Neural progenitor cell (in vitro differentiated cells): ENCODE data around the gene TMEM106B. TPM values are rescaled to one million over a fixed set of nuclear protein-coding genes. Genes with fewer than 3 reads are reported as not detected.

ENCODE experiments used
- DNase-seq: peaks from one replicate; pipeline ENCODE4 v3.0.0-alpha.2; 2016; ENCODE audit warnings: low spot score
- H2AFZ ChIP-seq: fragments of 200-600 bp; sonication (generic); replicated peaks from 2 replicates; pipeline ENCODE4 v1.6.1; 2016; ENCODE audit warnings: antibody characterized with exemption
- H3F3A ChIP-seq: fragments of 200-600 bp; sonication (generic); 2 replicates; pipeline ENCODE4 v1.6.1; 2016; ENCODE audit warnings: antibody characterized with exemption, low read depth
- H3K27ac ChIP-seq: fragments of 200-600 bp; sonication (generic); 2 replicates; pipeline ENCODE4 v1.5.1; 2016; ENCODE audit warnings: mild to moderate bottlenecking
- H3K27me3 ChIP-seq: fragments of 200-600 bp; sonication (generic); 2 replicates; pipeline ENCODE4 v1.6.1; 2016; ENCODE audit warnings: mild to moderate bottlenecking, moderate library complexity
- H3K36me3 ChIP-seq: fragments of 200-600 bp; sonication (generic); 2 replicates; pipeline ENCODE4 v1.5.1; 2016
- H3K4me1 ChIP-seq: fragments of 200-600 bp; sonication (generic); 2 replicates; pipeline ENCODE4 v1.6.1; 2016; ENCODE audit warnings: mixed run types
- H3K4me2 ChIP-seq: fragments of 200-600 bp; sonication (generic); 2 replicates; pipeline ENCODE4 v1.6.1; 2016
- H3K4me3 ChIP-seq: fragments of 200-600 bp; sonication (generic); 2 replicates; pipeline ENCODE4 v1.5.1; 2016
- H3K79me2 ChIP-seq: fragments of 200-600 bp; sonication (generic); 2 replicates; pipeline ENCODE4 v1.6.1; 2016; ENCODE audit warnings: low read depth
- H3K9ac ChIP-seq: fragments of 200-600 bp; sonication (generic); 2 replicates; pipeline ENCODE4 v1.6.1; 2016
- H3K9me3 ChIP-seq: fragments of 200-600 bp; sonication (generic); 2 replicates; pipeline ENCODE4 v1.5.1; 2016; ENCODE audit warnings: low read depth
- H4K20me1 ChIP-seq: fragments of 200-600 bp; sonication (generic); 2 replicates; pipeline ENCODE4 v1.6.1; 2016; ENCODE audit warnings: low read depth
- H3K27ac Mint-ChIP-seq: 3 replicates; pipeline ENCODE4 v1.8.0; 2021; ENCODE audit warnings: mixed read lengths
- H3K27me3 Mint-ChIP-seq: 2 replicates; pipeline ENCODE4 v1.8.0; 2022; ENCODE audit warnings: low read depth, mild to moderate bottlenecking, inconsistent platforms, moderate library complexity, mixed read lengths; ENCODE audit not compliant: insufficient read depth
- H3K36me3 Mint-ChIP-seq: 3 replicates; pipeline ENCODE4 v1.8.0; 2021; ENCODE audit warnings: mixed read lengths
- H3K4me1 Mint-ChIP-seq: 3 replicates; pipeline ENCODE4 v1.8.0; 2021; ENCODE audit warnings: mixed read lengths
- H3K4me3 Mint-ChIP-seq: 3 replicates; pipeline ENCODE4 v1.8.0; 2021; ENCODE audit warnings: mild to moderate bottlenecking, moderate library complexity, mixed read lengths
- H3K9me3 Mint-ChIP-seq: 3 replicates; pipeline ENCODE4 v1.8.0; 2020; ENCODE audit warnings: mixed read lengths
- CTCF ChIP-seq: fragments of 200-600 bp; sonication (generic); IDR thresholded peaks from 2 replicates; pipeline ENCODE4 v1.5.1; 2017; ENCODE audit warnings: antibody characterized with exemption, mild to moderate bottlenecking
- EZH2 ChIP-seq: fragments of 200-600 bp; sonication (generic); IDR thresholded peaks from 2 replicates; pipeline ENCODE4 v1.6.1; 2017; ENCODE audit warnings: antibody characterized with exemption, mild to moderate bottlenecking, moderate library complexity
- EZH2phosphoT487 ChIP-seq: fragments of 200-600 bp; sonication (generic); IDR thresholded peaks from 2 replicates; pipeline ENCODE4 v1.6.1; 2017; ENCODE audit warnings: antibody characterized with exemption
- total RNA-seq: library from RNA; depleted of rRNA; stranded (reverse); fragments of >200 nt; gene quantifications from 2 replicates; pipeline ENCODE4 v1.2.3, GENCODE V29; 2015; ENCODE audit warnings: low replicate concordance

Gene TMEM106B
- total RNA-seq, 1 donor from 2014 or later: 96.5 TPM

- no peak overlapping the region for H3K4me2 ChIP-seq
- no peaks in the 10 kb centered on the region for H3K36me3 ChIP-seq
- H3K27ac ChIP-seq: no peak overlapping the region
- Mint-ChIP-seq H3K27me3 (peaks cover 2% of the 10 kb centered on the region), H3K9me3 (peaks cover under 1% of the 10 kb centered on the region), H3K36me3 (no peaks in the 10 kb centered on the region), H3K27ac (no peak overlapping the region), H3K4me3 (no peak overlapping the region), H3K4me1 (no peaks in the 10 kb centered on the region)
- H3K79me2 ChIP-seq: no peaks in the 10 kb centered on the region
- no peak overlapping the region for H2AFZ ChIP-seq
- H3K4me1 ChIP-seq: no peaks in the 10 kb centered on the region
- H3K9ac ChIP-seq: no peak overlapping the region
- no peaks in the 10 kb centered on the region for H3K27me3 ChIP-seq
- H3K9me3 ChIP-seq: no peaks in the 10 kb centered on the region
- DNase-seq: no peak
- no peaks in the 10 kb centered on the region for H3F3A ChIP-seq
- TF ChIP-seq CTCF (no peak), EZH2 (no peak), EZH2phosphoT487 (no peak)
- H3K4me3 ChIP-seq: no peak overlapping the region
- no peaks in the 10 kb centered on the region for H4K20me1 ChIP-seq
Measured at GRCh38 chr7:12173671-12174070, 37.4 kb upstream of the TMEM106B start.

GRCh38 chr7:12174931-12175330 lies 36.2 kb upstream of the TMEM106B start:
- Mint-ChIP-seq H3K36me3 (no peaks in the 10 kb centered on the region), H3K27ac (no peak overlapping the region), H3K4me1 (no peaks in the 10 kb centered on the region), H3K9me3 (no peaks in the 10 kb centered on the region), H3K27me3 (peaks cover under 1% of the 10 kb centered on the region), H3K4me3 (no peak overlapping the region)
- H2AFZ ChIP-seq: no peak overlapping the region
- TF ChIP-seq EZH2phosphoT487 (no peak), EZH2 (no peak), CTCF (no peak)
- no peak overlapping the region for H3K4me2 ChIP-seq
- H3K36me3 ChIP-seq: no peaks in the 10 kb centered on the region
- no peaks in the 10 kb centered on the region for H4K20me1 ChIP-seq
- no peak overlapping the region for H3K27ac ChIP-seq
- no peaks in the 10 kb centered on the region for H3K79me2 ChIP-seq
- H3K9me3 ChIP-seq: no peaks in the 10 kb centered on the region
- H3K4me1 ChIP-seq: no peaks in the 10 kb centered on the region
- no peak for DNase-seq
- H3K9ac ChIP-seq: no peak overlapping the region
- H3K27me3 ChIP-seq: no peaks in the 10 kb centered on the region
- no peaks in the 10 kb centered on the region for H3F3A ChIP-seq
- no peak overlapping the region for H3K4me3 ChIP-seq

- TF ChIP-seq EZH2phosphoT487 (no peak), CTCF (no peak), EZH2 (no peak)
- no peak overlapping the region for H3K4me3 ChIP-seq
- Mint-ChIP-seq H3K4me1 (no peaks in the 10 kb centered on the region), H3K27ac (no peak overlapping the region), H3K27me3 (peaks cover 3% of the 10 kb centered on the region), H3K9me3 (peaks cover 3% of the 10 kb centered on the region), H3K4me3 (no peak overlapping the region), H3K36me3 (no peaks in the 10 kb centered on the region)
- H3K4me1 ChIP-seq: no peaks in the 10 kb centered on the region
- H3K79me2 ChIP-seq: no peaks in the 10 kb centered on the region
- H3K27ac ChIP-seq: no peak overlapping the region
- no peaks in the 10 kb centered on the region for H3K36me3 ChIP-seq
- no peaks in the 10 kb centered on the region for H3F3A ChIP-seq
- DNase-seq: no peak
- H2AFZ ChIP-seq: no peak overlapping the region
- H3K9ac ChIP-seq: no peak overlapping the region
- H3K27me3 ChIP-seq: no peaks in the 10 kb centered on the region
- H3K9me3 ChIP-seq: no peaks in the 10 kb centered on the region
- no peaks in the 10 kb centered on the region for H4K20me1 ChIP-seq
- no peak overlapping the region for H3K4me2 ChIP-seq
Measured at GRCh38 chr7:12178317-12178716, 32.8 kb upstream of the TMEM106B start.

- Histone ChIP-seq H3K4me3 (no peak overlapping the region), H3K79me2 (no peaks in the 10 kb centered on the region), H3K4me1 (no peaks in the 10 kb centered on the region), H4K20me1 (no peaks in the 10 kb centered on the region), H3K9ac (no peak overlapping the region), H3K27ac (no peak overlapping the region), H3K36me3 (no peaks in the 10 kb centered on the region), H3K4me2 (no peak overlapping the region), H3K27me3 (no peaks in the 10 kb centered on the region), H3K9me3 (no peaks in the 10 kb centered on the region), H2AFZ (no peak overlapping the region), H3F3A (no peaks in the 10 kb centered on the region)
- no peaks in the 10 kb centered on the region for H3K27me3 Mint-ChIP-seq
- H3K9me3 Mint-ChIP-seq: no peaks in the 10 kb centered on the region
- DNase-seq: no peak
- no peaks in the 10 kb centered on the region for H3K36me3 Mint-ChIP-seq
- H3K27ac Mint-ChIP-seq: no peak overlapping the region
- H3K4me3 Mint-ChIP-seq: no peak overlapping the region
- H3K4me1 Mint-ChIP-seq: peaks cover 3% of the 10 kb centered on the region
- TF ChIP-seq EZH2phosphoT487: no peak
- no peak for TF ChIP-seq EZH2
- TF ChIP-seq CTCF: no peak
Measured at GRCh38 chr7:12194426-12194825, 16.7 kb upstream of the TMEM106B start.
